Neuronal stem cell (in vitro differentiated cells): ENCODE results near the gene MRPS35.
A peak's percentile ranks its signal among the peaks of the same experiment; 100 is the strongest.

ENCODE experiments used
- DNase-seq: peaks from one replicate; pipeline ENCODE4 v3.0.0-alpha.2; 2013; ENCODE audit warnings: low spot score
- H2AFZ ChIP-seq: one replicate; pipeline ENCODE4 v1.6.1; 2013; ENCODE audit warnings: mild to moderate bottlenecking, low read length, inconsistent platforms
- H2AK5ac ChIP-seq: 2 replicates; pipeline ENCODE4 v1.6.1; 2013; ENCODE audit warnings: low read depth, mild to moderate bottlenecking, inconsistent platforms, low read length, moderate library complexity, mixed read lengths
- H2BK120ac ChIP-seq: 2 replicates; pipeline ENCODE4 v1.6.1; 2013; ENCODE audit warnings: low read depth, mild to moderate bottlenecking, inconsistent platforms, low read length, moderate library complexity, mixed read lengths
- H2BK12ac ChIP-seq: one replicate; pipeline ENCODE4 v1.6.1; 2013; ENCODE audit warnings: low read length, inconsistent platforms
- H2BK15ac ChIP-seq: 2 replicates; pipeline ENCODE4 v1.6.1; 2013; ENCODE audit warnings: mild to moderate bottlenecking, low read length, inconsistent platforms, mixed read lengths
- H2BK5ac ChIP-seq: one replicate; pipeline ENCODE4 v1.6.1; 2013; ENCODE audit warnings: inconsistent platforms, mild to moderate bottlenecking, low read length, moderate library complexity
- H3K14ac ChIP-seq: one replicate; pipeline ENCODE4 v1.6.1; 2013; ENCODE audit warnings: low read length, inconsistent platforms
- H3K18ac ChIP-seq: 2 replicates; pipeline ENCODE4 v1.6.1; 2013; ENCODE audit warnings: low read length, inconsistent platforms
- H3K23ac ChIP-seq: 2 replicates; pipeline ENCODE4 v1.6.1; 2013; ENCODE audit warnings: low read depth, mild to moderate bottlenecking, mixed read lengths, low read length, inconsistent platforms; ENCODE audit not compliant: poor library complexity
- H3K27ac ChIP-seq: replicated peaks from 3 replicates; pipeline ENCODE4 v1.5.1; 2013; ENCODE audit warnings: low read length, inconsistent platforms
- H3K27me3 ChIP-seq, 3 experiments: 2 replicates each; pipeline ENCODE4 v1.6.1; 2013; ENCODE audit warnings: low read length in 3 of 3, mild to moderate bottlenecking in 2 of 3, inconsistent platforms in 1 of 3, low read depth in 1 of 3, mixed read lengths in 1 of 3, moderate library complexity in 1 of 3; ENCODE audit not compliant: control insufficient read depth in 3 of 3, insufficient read depth in 3 of 3
- H3K36me3 ChIP-seq, 2 donors: replicated peaks in 1 of 2; 2 replicates each; pipeline ENCODE4 v1.6.1; 2013; ENCODE audit warnings: low read length in 2 of 2; ENCODE audit not compliant: control insufficient read depth in 2 of 2, insufficient read depth in 2 of 2
- H3K4ac ChIP-seq: 2 replicates; pipeline ENCODE4 v1.6.1; 2013; ENCODE audit warnings: inconsistent platforms, mild to moderate bottlenecking, low read length, moderate library complexity
- H3K4me1 ChIP-seq, 2 donors: 1 replicate in 1 of 2; 2 replicates in 1 of 2; pipeline ENCODE4 v1.6.1; 2013; ENCODE audit warnings: low read length in 2 of 2, low read depth in 1 of 2; ENCODE audit not compliant: control insufficient read depth in 2 of 2, insufficient read depth in 1 of 2
- H3K4me2 ChIP-seq: one replicate; pipeline ENCODE4 v1.6.1; 2013; ENCODE audit warnings: mild to moderate bottlenecking, low read length, inconsistent platforms; ENCODE audit not compliant: insufficient read depth, poor library complexity, severe bottlenecking
- H3K4me3 ChIP-seq, 2 donors: 2 replicates each; pipeline ENCODE4 v1.5.1; 2013; ENCODE audit warnings: low read length in 2 of 2, mild to moderate bottlenecking in 2 of 2, inconsistent platforms in 1 of 2, moderate library complexity in 1 of 2
- H3K79me1 ChIP-seq: one replicate; pipeline ENCODE4 v1.6.1; 2013; ENCODE audit warnings: low read depth, mild to moderate bottlenecking, inconsistent platforms, low read length, moderate library complexity
- H3K9ac ChIP-seq: one replicate; pipeline ENCODE4 v1.6.1; 2013; ENCODE audit warnings: mild to moderate bottlenecking, low read depth, low read length, inconsistent platforms; ENCODE audit not compliant: poor library complexity
- H3K9me3 ChIP-seq, 2 donors: replicated peaks in 1 of 2; 2 replicates each; pipeline versions ENCODE3 to v1.6.1; 2013; ENCODE audit warnings: low read length in 2 of 2, mild to moderate bottlenecking in 2 of 2, inconsistent platforms in 1 of 2, low read depth in 1 of 2, mixed read lengths in 1 of 2, moderate library complexity in 1 of 2; ENCODE audit not compliant: control insufficient read depth in 2 of 2, insufficient read depth in 1 of 2
- H4K8ac ChIP-seq: one replicate; pipeline ENCODE4 v1.6.1; 2013; ENCODE audit warnings: low read depth, mild to moderate bottlenecking, inconsistent platforms, low read length, moderate library complexity
- H4K91ac ChIP-seq: one replicate; pipeline ENCODE4 v1.6.1; 2013; ENCODE audit warnings: low read length, low read depth, mild to moderate bottlenecking, inconsistent platforms; ENCODE audit not compliant: poor library complexity
- WGBS, 2 donors: extraction: QIAGEN DNeasy Blood & Tissue Kit; methylation state at CpG; one replicate each; pipeline ENCODE4 v1.1.7; 2013; ENCODE audit warnings: missing lambda C conversion rate in 2 of 2, mixed read lengths in 1 of 2; ENCODE audit not compliant: insufficient read length in 2 of 2, insufficient replicate concordance in 1 of 2; ENCODE audit errors: extremely low coverage in 2 of 2; 5-methylcytosine and 5-hydroxymethylcytosine counted together

The MRPS35 gene

DNA sequence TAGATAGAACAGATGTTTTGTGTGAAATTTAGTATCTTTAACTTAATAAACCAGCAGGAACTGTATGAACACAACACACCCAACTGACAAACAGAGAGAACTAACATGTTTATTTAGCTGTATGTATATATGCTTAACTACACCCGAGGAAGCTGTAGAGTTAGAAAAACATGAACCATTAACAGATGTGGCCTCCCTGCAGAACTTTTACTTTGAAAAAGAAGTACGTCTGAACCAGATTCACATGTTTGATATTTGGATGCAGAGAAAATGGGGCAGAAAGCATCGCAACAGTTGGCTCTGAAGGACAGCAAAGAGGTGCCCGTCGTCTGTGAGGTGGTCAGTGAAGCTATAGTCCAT, 14.4 kb upstream of the MRPS35 start, which contains the start of gene REP15:
REP15 (plus strand) TSS at position 155 of the 360 bp plus-strand sequence; CDS start at position 271, 116 bp downstream.
- Histone ChIP-seq H3K14ac (no peak within 1 kb of the TSS), H4K91ac (no peak within 1 kb of the TSS), H3K4ac (no peak within 1 kb of the TSS), H3K27me3 (no peaks in the 10 kb centered on the region), H3K79me1 (no peaks in the 10 kb centered on the region), H3K36me3 (peaks cover 3 to 42% of the 10 kb centered on the region in 2 donors), H2BK12ac (no peak within 1 kb of the TSS), H3K9ac (no peak within 1 kb of the TSS), H2BK15ac (no peak within 1 kb of the TSS), H3K18ac (no peak within 1 kb of the TSS), H2BK120ac (no peak within 1 kb of the TSS), H4K8ac (no peak within 1 kb of the TSS), H3K9me3 (no peaks in the 10 kb centered on the region), H2AK5ac (no peak within 1 kb of the TSS), H3K23ac (no peak within 1 kb of the TSS), H3K4me1 (no peaks in the 10 kb centered on the region), H3K27ac (no peak within 1 kb of the TSS), H2AFZ (no peak within 1 kb of the TSS), H2BK5ac (no peak within 1 kb of the TSS), H3K4me3 (no peak within 1 kb of the TSS), H3K4me2 (no peak within 1 kb of the TSS)
- no CpG with 5 or more reads among the region's 5 CpGs for WGBS, 2 donors
- DNase-seq, result no peak

DNA sequence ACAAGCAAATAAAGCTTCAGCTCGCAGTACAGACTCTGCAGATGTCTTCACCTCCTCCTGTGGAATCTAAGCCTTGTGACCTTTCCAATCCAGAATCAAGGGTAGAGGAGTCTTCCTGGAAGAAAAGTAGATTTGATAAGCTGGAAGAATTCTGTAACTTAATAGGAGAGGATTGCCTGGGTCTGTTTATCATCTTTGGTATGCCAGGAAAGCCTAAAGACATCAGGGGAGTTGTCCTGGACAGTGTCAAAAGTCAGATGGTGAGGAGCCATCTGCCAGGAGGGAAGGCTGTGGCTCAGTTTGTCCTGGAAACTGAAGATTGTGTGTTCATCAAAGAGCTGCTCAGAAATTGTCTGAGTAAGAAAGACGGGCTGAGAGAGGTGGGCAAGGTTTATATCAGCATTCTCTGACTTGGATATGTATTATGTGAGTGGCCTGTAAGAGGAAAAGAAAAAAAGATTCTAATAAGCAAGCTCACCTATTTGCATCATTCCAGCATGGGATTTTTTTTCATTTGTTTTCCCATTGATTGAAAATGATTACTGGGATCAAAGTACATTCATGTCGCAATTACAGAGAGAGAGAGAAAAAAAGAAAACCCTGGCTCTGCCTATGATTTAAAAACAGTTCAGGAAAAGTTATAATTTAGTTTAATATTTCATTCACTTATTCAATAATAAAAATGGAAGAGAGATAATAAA, 13.6 kb upstream of the MRPS35 start:
- H3K9ac ChIP-seq, result no peak overlapping the region
- no peaks in the 10 kb centered on the region for H3K79me1 ChIP-seq
- no peak overlapping the region for H3K4me2 ChIP-seq
- no peak overlapping the region for H2BK120ac ChIP-seq
- no peak overlapping the region for H3K4me3 ChIP-seq
- no peaks in the 10 kb centered on the region for H3K4me1 ChIP-seq
- H2BK5ac ChIP-seq, result no peak overlapping the region
- H3K9me3 ChIP-seq, result no peaks in the 10 kb centered on the region
- no peaks in the 10 kb centered on the region for H3K27me3 ChIP-seq
- H3K36me3 ChIP-seq, result peaks cover 3 to 35% of the 10 kb centered on the region in 2 donors
- H3K18ac ChIP-seq, result no peak overlapping the region
- WGBS, 2 donors, result no CpG with 5 or more reads among the region's 3 CpGs
- H3K27ac ChIP-seq, result no peak overlapping the region
- no peak overlapping the region for H4K8ac ChIP-seq
- H2BK12ac ChIP-seq, result no peak overlapping the region
- H3K4ac ChIP-seq, result no peak overlapping the region
- no peak for DNase-seq
- H4K91ac ChIP-seq, result no peak overlapping the region
- H2AFZ ChIP-seq, result no peak overlapping the region
- no peak overlapping the region for H3K23ac ChIP-seq
- H2AK5ac ChIP-seq, result no peak overlapping the region
- H2BK15ac ChIP-seq, result no peak overlapping the region
- no peak overlapping the region for H3K14ac ChIP-seq

DNA sequence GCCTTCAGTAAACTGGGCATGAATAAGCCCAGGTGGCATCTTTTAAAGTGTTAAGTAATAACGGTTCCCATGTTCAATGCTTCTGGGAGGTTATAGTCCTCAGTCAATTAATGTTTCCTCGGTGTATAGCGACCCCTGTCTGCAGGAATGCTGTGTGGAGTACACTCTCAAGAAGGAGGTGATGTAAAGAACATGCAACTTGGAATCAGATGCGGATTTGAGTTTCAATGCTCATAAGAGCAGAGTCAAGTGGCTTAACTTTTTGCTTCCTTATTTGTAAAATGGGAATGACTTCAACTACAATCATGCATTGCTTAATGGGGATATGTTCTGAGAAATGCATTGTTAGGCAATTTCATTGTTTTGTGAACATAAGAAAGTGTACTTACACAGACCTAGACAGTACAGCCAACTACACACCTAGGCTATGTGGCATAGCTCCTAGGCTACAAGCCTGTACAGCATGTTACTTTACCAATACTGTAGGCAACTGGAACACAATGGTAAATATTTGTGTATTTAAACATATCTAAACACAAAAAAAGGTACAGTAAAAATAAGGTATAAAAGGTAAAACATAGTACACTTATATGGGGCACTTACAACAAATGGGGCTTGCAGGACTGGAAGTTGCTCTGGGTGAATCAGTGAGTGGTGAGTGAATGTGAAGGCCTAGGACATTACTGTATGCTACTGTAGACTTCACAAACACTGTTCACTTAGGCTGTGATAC, 6.7 kb upstream of the MRPS35 start:
- H3K23ac ChIP-seq, result no peak overlapping the region
- no peaks in the 10 kb centered on the region for H3K4me1 ChIP-seq
- no peak overlapping the region for H3K27ac ChIP-seq
- H2AFZ ChIP-seq, result no peak overlapping the region
- H4K8ac ChIP-seq, result no peak overlapping the region
- no peaks in the 10 kb centered on the region for H3K36me3 ChIP-seq
- H3K14ac ChIP-seq, result no peak overlapping the region
- no peak overlapping the region for H2BK15ac ChIP-seq
- no peak overlapping the region for H4K91ac ChIP-seq
- no peak overlapping the region for H3K4me3 ChIP-seq
- no peaks in the 10 kb centered on the region for H3K27me3 ChIP-seq
- no peak overlapping the region for H3K18ac ChIP-seq
- H3K79me1 ChIP-seq, result no peaks in the 10 kb centered on the region
- WGBS, 2 donors, result no CpG with 5 or more reads among the region's 4 CpGs
- H3K9ac ChIP-seq, result no peak overlapping the region
- no peak overlapping the region for H2BK12ac ChIP-seq
- H2BK120ac ChIP-seq, result no peak overlapping the region
- no peak overlapping the region for H2AK5ac ChIP-seq
- no peak overlapping the region for H2BK5ac ChIP-seq
- peak; percentile 55 for DNase-seq
- peaks cover 0 to 2% of the 10 kb centered on the region in 2 donors for H3K9me3 ChIP-seq
- H3K4me2 ChIP-seq, result no peak overlapping the region
- H3K4ac ChIP-seq, result no peak overlapping the region

DNA sequence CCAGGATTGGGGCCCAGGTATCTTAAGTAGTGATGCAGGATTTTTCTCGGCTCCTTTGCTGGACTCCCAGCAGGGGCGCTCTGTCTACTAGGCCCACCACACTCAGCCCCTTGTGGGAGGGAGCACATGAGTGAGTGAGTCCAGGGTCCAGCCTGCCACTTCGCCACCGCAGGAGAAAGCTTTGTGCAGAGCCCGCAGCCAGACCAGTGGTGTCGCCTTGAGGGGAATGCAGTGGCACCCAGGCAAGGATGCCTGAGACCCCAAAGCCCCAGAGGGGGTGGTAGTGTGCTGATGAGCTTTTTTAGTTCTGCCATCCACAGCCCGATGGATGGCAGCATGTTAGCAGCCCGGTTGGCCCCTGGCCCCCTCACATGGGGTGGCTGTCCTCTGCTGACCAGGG, 5.4 kb upstream of the MRPS35 start:
- no peak for DNase-seq
- H2BK15ac ChIP-seq, result no peak overlapping the region
- no peak overlapping the region for H3K18ac ChIP-seq
- no peak overlapping the region for H3K4me2 ChIP-seq
- no peak overlapping the region for H2BK120ac ChIP-seq
- peaks cover 2 to 3% of the 10 kb centered on the region in 2 donors for H3K9me3 ChIP-seq
- no peak overlapping the region for H4K8ac ChIP-seq
- no CpG with 5 or more reads among the region's 8 CpGs for WGBS, 2 donors
- no peaks in the 10 kb centered on the region for H3K27me3 ChIP-seq
- H2BK12ac ChIP-seq, result no peak overlapping the region
- no peak overlapping the region for H2BK5ac ChIP-seq
- no peak overlapping the region for H3K4ac ChIP-seq
- H4K91ac ChIP-seq, result no peak overlapping the region
- no peak overlapping the region for H2AK5ac ChIP-seq
- H3K9ac ChIP-seq, result no peak overlapping the region
- no peaks in the 10 kb centered on the region for H3K4me1 ChIP-seq
- no peak overlapping the region for H3K27ac ChIP-seq
- H3K23ac ChIP-seq, result no peak overlapping the region
- H3K36me3 ChIP-seq, result no peaks in the 10 kb centered on the region
- no peak overlapping the region for H3K14ac ChIP-seq
- H3K79me1 ChIP-seq, result no peaks in the 10 kb centered on the region
- H2AFZ ChIP-seq, result no peak overlapping the region
- no peak overlapping the region for H3K4me3 ChIP-seq
